Endothelial cell (in vitro differentiated cells): ENCODE data around the gene TBC1D16. TPM values are rescaled to one million over a fixed set of nuclear protein-coding genes. Genes with fewer than 3 reads are reported as not detected.
A peak's percentile ranks its signal among the peaks of the same experiment; 100 is the strongest.

Experiments
- DNase-seq: peaks from one replicate; pipeline ENCODE4 v3.0.0; 2021; ENCODE audit warnings: low spot score
- H3K27ac Mint-ChIP-seq: one replicate; pipeline ENCODE4 v1.8.0; 2021; ENCODE audit warnings: mixed read lengths, inconsistent platforms; ENCODE audit not compliant: unreplicated experiment
- H3K27me3 Mint-ChIP-seq: one replicate; pipeline ENCODE4 v1.8.0; 2021; ENCODE audit warnings: mild to moderate bottlenecking, moderate library complexity, mixed read lengths, inconsistent platforms; ENCODE audit not compliant: unreplicated experiment
- H3K36me3 Mint-ChIP-seq: one replicate; pipeline ENCODE4 v1.8.0; 2021; ENCODE audit warnings: mild to moderate bottlenecking, low read depth, mixed read lengths, inconsistent platforms; ENCODE audit not compliant: unreplicated experiment
- H3K4me1 Mint-ChIP-seq: one replicate; pipeline ENCODE4 v1.8.0; 2021; ENCODE audit warnings: mild to moderate bottlenecking, mixed read lengths, inconsistent platforms; ENCODE audit not compliant: unreplicated experiment
- H3K4me3 Mint-ChIP-seq: one replicate; pipeline ENCODE4 v1.8.0; 2021; ENCODE audit warnings: mild to moderate bottlenecking, mixed read lengths, inconsistent platforms; ENCODE audit not compliant: unreplicated experiment
- H3K9me3 Mint-ChIP-seq: one replicate; pipeline ENCODE4 v1.8.0; 2021; ENCODE audit warnings: mixed read lengths, inconsistent platforms; ENCODE audit not compliant: unreplicated experiment
- CTCF ChIP-seq: fragments of 200-600 bp; sonication (generic); IDR thresholded peaks from one replicate; pipeline ENCODE4 v1.5.0; 2021; ENCODE audit warnings: antibody characterized with exemption; ENCODE audit not compliant: unreplicated experiment
- total RNA-seq: library from RNA; stranded (reverse); fragmentation: NEBNext Ultra II Directional; extraction: Animal tissue kit (Norgen Biotek cat#: 25700); gene quantifications from one replicate; pipeline ENCODE4 v1.2.1, GENCODE V29; 2021; ENCODE audit not compliant: unreplicated experiment

TBC1D16 gene
- total RNA-seq, 1 donor from 2014 or later = 126 TPM

- TF ChIP-seq CTCF = no peak
- no peak overlapping the region for H3K4me3 Mint-ChIP-seq
- no peaks in the 10 kb centered on the region for H3K9me3 Mint-ChIP-seq
- H3K27ac Mint-ChIP-seq = no peak overlapping the region
- H3K4me1 Mint-ChIP-seq = peaks cover 17% of the 10 kb centered on the region
- peaks cover 6% of the 10 kb centered on the region for H3K36me3 Mint-ChIP-seq
- peaks cover 2% of the 10 kb centered on the region for H3K27me3 Mint-ChIP-seq
- DNase-seq = no peak
These were observed 55.9 kb downstream of the TBC1D16 start for GRCh38 chr17:79979816-79980215.

GRCh38 chr17:79979221-79979741 is 56.4 kb downstream of the TBC1D16 start:
- H3K4me1 Mint-ChIP-seq = peaks cover 17% of the 10 kb centered on the region
- H3K27ac Mint-ChIP-seq = no peak overlapping the region
- DNase-seq = no peak
- peaks cover 2% of the 10 kb centered on the region for H3K27me3 Mint-ChIP-seq
- no peak for TF ChIP-seq CTCF
- no peaks in the 10 kb centered on the region for H3K9me3 Mint-ChIP-seq
- no peak overlapping the region for H3K4me3 Mint-ChIP-seq
- H3K36me3 Mint-ChIP-seq = peaks cover 6% of the 10 kb centered on the region

GRCh38 chr17:79978548-79978855 is 57.2 kb downstream of the TBC1D16 start:
- Mint-ChIP-seq H3K9me3 (no peaks in the 10 kb centered on the region), H3K4me3 (no peak overlapping the region), H3K27ac (no peak overlapping the region), H3K4me1 (peaks cover 16% of the 10 kb centered on the region), H3K36me3 (peaks cover 6% of the 10 kb centered on the region), H3K27me3 (peaks cover 2% of the 10 kb centered on the region)
- no peak for DNase-seq
- TF ChIP-seq CTCF = no peak

- no peak for DNase-seq
- TF ChIP-seq CTCF = no peak
- Mint-ChIP-seq H3K4me3 (no peak overlapping the region), H3K4me1 (peaks cover 11% of the 10 kb centered on the region), H3K36me3 (peaks cover 6% of the 10 kb centered on the region), H3K9me3 (no peaks in the 10 kb centered on the region), H3K27me3 (peaks cover 2% of the 10 kb centered on the region), H3K27ac (no peak overlapping the region)
These were observed 57.7 kb downstream of the TBC1D16 start for GRCh38 chr17:79977708-79978547.

GRCh38 chr17:79977161-79977631 is 58.5 kb downstream of the TBC1D16 start:
- Mint-ChIP-seq H3K36me3 (peaks cover 9% of the 10 kb centered on the region), H3K9me3 (no peaks in the 10 kb centered on the region), H3K27ac (no peak overlapping the region), H3K4me3 (peak overlapping the region; percentile 59), H3K4me1 (peaks cover 9% of the 10 kb centered on the region), H3K27me3 (peaks cover 2% of the 10 kb centered on the region)
- no peak for DNase-seq
- no peak for TF ChIP-seq CTCF
